A673 (cell line): ENCODE measurements around the gene ANKS1B. TPM values are rescaled to one million over a fixed set of nuclear protein-coding genes. Genes with fewer than 3 reads are reported as not detected.

Experiments
- BruUV-seq: library from RNA; stranded (reverse); fragments of 400-500 nt; replicated peaks from 2 replicates; lab custom pipeline; 2021; lab: Mats Ljungman, UMichigan
- CTCF ChIA-PET: fragments of 300-600 bp; sonication (Branson Sonifier 250); formaldehyde crosslinking; loops from one replicate; lab custom pipeline; 2022; ENCODE audit warnings: antibody characterized with exemption; lab: Charles Lee
- POLR2A ChIA-PET: fragments of 300-600 bp; sonication (Branson Sonifier 250); formaldehyde crosslinking; loops from one replicate; lab custom pipeline; 2022; ENCODE audit warnings: antibody characterized with exemption; ENCODE audit not compliant: low non-redundant PET; lab: Charles Lee
- DNase-seq: peaks from one replicate; pipeline ENCODE4 v3.0.0-alpha.2; 2015; ENCODE audit warnings: low spot score
- H3K27ac ChIP-seq: fragments of 200-600 bp; sonication (generic); 2 replicates; pipeline ENCODE4 v1.5.1; 2016; ENCODE audit warnings: mixed run types, low read depth, mild to moderate bottlenecking, mixed read lengths, antibody characterized with exemption, low read length; ENCODE audit not compliant: poor library complexity, severe bottlenecking
- H3K27me3 ChIP-seq: fragments of 200-600 bp; sonication (generic); replicated peaks from 2 replicates; pipeline ENCODE4 v1.6.1; 2017; ENCODE audit warnings: mixed run types, low read depth, mild to moderate bottlenecking, mixed read lengths, antibody characterized with exemption, low read length; ENCODE audit not compliant: insufficient read depth, poor library complexity
- H3K36me3 ChIP-seq: fragments of 200-600 bp; sonication (generic); 2 replicates; pipeline ENCODE4 v1.6.1; 2016; ENCODE audit warnings: mixed run types, mild to moderate bottlenecking, mixed read lengths, antibody characterized with exemption, low read length; ENCODE audit not compliant: insufficient read depth, poor library complexity, severe bottlenecking
- H3K4me1 ChIP-seq: fragments of 200-600 bp; sonication (generic); 2 replicates; pipeline ENCODE4 v1.6.1; 2017; ENCODE audit warnings: mixed run types, mild to moderate bottlenecking, mixed read lengths, antibody characterized with exemption, low read length; ENCODE audit not compliant: insufficient read depth, poor library complexity, severe bottlenecking
- H3K4me3 ChIP-seq: fragments of 200-600 bp; sonication (generic); 2 replicates; pipeline ENCODE4 v1.5.1; 2016; ENCODE audit warnings: low read depth, mixed run types, mild to moderate bottlenecking, mixed read lengths, low read length; ENCODE audit not compliant: poor library complexity, severe bottlenecking
- H3K9me3 ChIP-seq: fragments of 200-600 bp; sonication (generic); 2 replicates; pipeline ENCODE4 v1.6.1; 2016; ENCODE audit warnings: mixed run types, low read depth, mild to moderate bottlenecking, mixed read lengths, antibody characterized with exemption, low read length; ENCODE audit not compliant: poor library complexity, severe bottlenecking
- EZH2 ChIP-seq: fragments of 200-600 bp; sonication (generic); IDR thresholded peaks from 2 replicates; pipeline ENCODE4 v1.6.1; 2017; ENCODE audit warnings: borderline replicate concordance, low read depth, mild to moderate bottlenecking, mixed read lengths, antibody characterized with exemption, low read length; ENCODE audit not compliant: poor library complexity, severe bottlenecking
- intact Hi-C: fragments of 100-400 bp; cut with micrococcal nuclease; formaldehyde crosslinking; loops from one replicate; pipeline ENCODE4 v1.10.0; 2022; ENCODE audit not compliant: unreplicated experiment
- total RNA-seq: library from RNA; stranded (reverse); gene quantifications from 2 replicates; pipeline ENCODE4 v1.2.3, GENCODE V29; 2021
- TF ChIP-seq, protein P1 (sequence below): fragments of 300-800, 200-600 bp; sonication (generic); conservative IDR thresholded peaks from 2 replicates; pipeline ENCODE4 v1.5.1; 2017; ENCODE audit warnings: low read depth, mild to moderate bottlenecking, antibody characterized with exemption, low read length, moderate library complexity, mixed read lengths

ANKS1B gene
- total RNA-seq, 1 experiment from 2014 or later: 0.99 TPM

DNA sequence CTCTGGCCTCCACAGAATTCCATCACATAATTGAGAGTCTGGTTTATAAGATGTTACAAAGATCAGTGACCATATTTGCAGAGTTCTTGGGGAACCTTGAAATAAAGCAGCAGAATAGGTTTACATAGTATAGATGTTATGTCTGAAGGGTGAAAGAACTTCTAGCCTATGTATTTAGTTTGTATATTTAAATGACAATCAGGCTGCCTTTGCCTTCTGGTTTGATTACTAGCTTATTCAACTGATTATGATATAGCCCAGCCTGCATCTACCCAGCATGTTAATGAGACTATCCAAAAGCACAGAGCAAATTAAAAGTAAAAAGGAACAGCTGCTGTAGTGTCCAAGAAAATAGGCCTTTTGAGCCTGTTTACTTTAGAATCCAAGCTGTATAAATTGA is 1254.3 kb downstream of the ANKS1B start:
- Histone ChIP-seq H3K9me3 (no peaks in the 10 kb centered on the region), H3K4me1 (no peaks in the 10 kb centered on the region), H3K27ac (no peak overlapping the region), H3K36me3 (peaks cover 4% of the 10 kb centered on the region), H3K4me3 (no peak overlapping the region), H3K27me3 (no peaks in the 10 kb centered on the region)
- no peak for DNase-seq
- TF ChIP-seq, protein P1, sequence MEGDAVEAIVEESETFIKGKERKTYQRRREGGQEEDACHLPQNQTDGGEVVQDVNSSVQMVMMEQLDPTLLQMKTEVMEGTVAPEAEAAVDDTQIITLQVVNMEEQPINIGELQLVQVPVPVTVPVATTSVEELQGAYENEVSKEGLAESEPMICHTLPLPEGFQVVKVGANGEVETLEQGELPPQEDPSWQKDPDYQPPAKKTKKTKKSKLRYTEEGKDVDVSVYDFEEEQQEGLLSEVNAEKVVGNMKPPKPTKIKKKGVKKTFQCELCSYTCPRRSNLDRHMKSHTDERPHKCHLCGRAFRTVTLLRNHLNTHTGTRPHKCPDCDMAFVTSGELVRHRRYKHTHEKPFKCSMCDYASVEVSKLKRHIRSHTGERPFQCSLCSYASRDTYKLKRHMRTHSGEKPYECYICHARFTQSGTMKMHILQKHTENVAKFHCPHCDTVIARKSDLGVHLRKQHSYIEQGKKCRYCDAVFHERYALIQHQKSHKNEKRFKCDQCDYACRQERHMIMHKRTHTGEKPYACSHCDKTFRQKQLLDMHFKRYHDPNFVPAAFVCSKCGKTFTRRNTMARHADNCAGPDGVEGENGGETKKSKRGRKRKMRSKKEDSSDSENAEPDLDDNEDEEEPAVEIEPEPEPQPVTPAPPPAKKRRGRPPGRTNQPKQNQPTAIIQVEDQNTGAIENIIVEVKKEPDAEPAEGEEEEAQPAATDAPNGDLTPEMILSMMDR: no peak
- no peak for TF ChIP-seq EZH2
- no TSS peak for BruUV-seq
- ChIA-PET POLR2A (no interaction called here), CTCF (no interaction called here)
- intact Hi-C loops: no loop called here

DNA sequence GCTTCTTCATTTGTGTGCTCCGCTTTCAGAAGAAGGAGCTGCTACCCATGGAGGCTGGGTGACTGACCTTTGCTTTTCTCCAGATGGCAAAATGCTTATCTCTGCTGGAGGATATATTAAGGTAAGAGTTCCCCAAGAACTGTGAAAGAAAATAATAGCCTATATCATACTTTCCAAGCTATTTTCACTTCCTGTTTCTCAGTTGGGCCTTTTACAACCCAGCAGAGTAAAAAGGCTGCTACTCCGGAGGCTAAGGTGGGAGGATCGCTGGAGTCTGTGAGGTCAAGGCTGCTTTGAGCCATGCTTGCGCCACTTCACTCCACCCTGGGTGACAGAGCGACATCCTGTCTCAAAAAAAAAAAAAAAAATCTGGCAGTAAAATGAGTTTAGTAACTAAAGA is 1257.5 kb downstream of the ANKS1B start:
- BruUV-seq: no TSS peak
- Histone ChIP-seq H3K4me1 (no peaks in the 10 kb centered on the region), H3K9me3 (no peaks in the 10 kb centered on the region), H3K27ac (no peak overlapping the region), H3K27me3 (no peaks in the 10 kb centered on the region), H3K36me3 (peaks cover 4% of the 10 kb centered on the region), H3K4me3 (no peak overlapping the region)
- POLR2A ChIA-PET: interaction anchor here (0.7 kb wide), 1 partner anchor 9 kb away, joined by 4 read pairs; no protein-coding TSS in a partner anchor
- TF ChIP-seq EZH2: no peak
- TF ChIP-seq, protein P1: no peak
- intact Hi-C loops: loop anchor here (5.0 kb wide), 1 partner anchor 210 kb away; no protein-coding TSS in a partner anchor
- no peak for DNase-seq
- CTCF ChIA-PET: interaction anchor here (0.7 kb wide), 1 partner anchor 271 kb away, joined by 3 read pairs; no protein-coding TSS in a partner anchor

DNA sequence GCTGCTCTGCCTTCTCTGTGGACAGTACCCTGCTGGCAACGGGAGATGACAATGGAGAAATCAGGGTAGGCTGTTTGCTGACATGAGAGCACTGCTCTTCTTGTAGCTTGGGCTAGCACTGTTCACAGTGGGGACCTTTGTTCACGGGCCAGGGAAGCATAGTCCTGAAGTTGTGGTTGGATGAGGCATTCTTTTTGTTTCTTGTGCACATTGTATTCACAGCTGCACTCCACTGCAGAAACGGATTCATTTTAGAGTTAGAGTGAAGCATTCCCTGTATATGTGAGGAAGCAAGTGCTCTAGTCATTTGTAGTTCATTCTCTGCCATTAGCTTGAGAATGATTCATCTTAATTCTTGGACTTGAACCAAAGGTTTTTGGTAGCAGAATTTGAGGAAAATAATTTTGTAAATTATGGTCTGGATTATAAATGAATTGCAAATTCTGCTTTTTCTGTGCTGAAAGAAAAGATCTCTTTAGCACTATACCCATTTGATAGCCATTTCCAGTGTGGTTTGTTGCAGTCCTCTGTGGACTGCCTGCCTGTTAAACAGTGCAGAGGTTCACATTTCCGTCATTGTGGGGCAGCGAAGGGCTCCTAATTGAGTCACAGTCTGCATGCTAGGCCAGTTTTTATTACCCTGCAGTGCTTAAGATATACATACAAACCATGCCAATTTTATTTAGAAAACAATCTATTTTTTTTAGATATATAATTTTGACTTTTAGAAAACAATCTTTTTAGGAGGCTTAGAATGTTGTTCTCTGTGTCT is 1259.1 kb downstream of the ANKS1B start:
- no TSS peak for BruUV-seq
- Histone ChIP-seq H3K27me3 (no peaks in the 10 kb centered on the region), H3K4me3 (no peak overlapping the region), H3K27ac (no peak overlapping the region), H3K36me3 (peaks cover 4% of the 10 kb centered on the region), H3K9me3 (no peaks in the 10 kb centered on the region), H3K4me1 (no peaks in the 10 kb centered on the region)
- POLR2A ChIA-PET: no interaction called here
- TF ChIP-seq EZH2: no peak
- TF ChIP-seq, protein P1: peak; percentile 62
- intact Hi-C loops: loop anchor here (5.0 kb wide), 1 partner anchor 212 kb away; no protein-coding TSS in a partner anchor
- DNase-seq: peak; percentile 61
- CTCF ChIA-PET: interaction anchor here (1.3 kb wide), 1 partner anchor 273 kb away, joined by 3 read pairs; no protein-coding TSS in a partner anchor
